ENCODE measurements around the gene WNT2B.
A peak's percentile ranks its signal among the peaks of the same experiment; 100 is the strongest.

The WNT2B gene

GRCh38 chr1:112496290-112496689, 12.5 kb upstream of the WNT2B start:
- H3K27ac ChIP-seq = no peak overlapping the region
- no peak for TF ChIP-seq CTCF (conservative IDR thresholded peaks at IDR 0.05)

- peak overlapping the region; percentile 80 for H3K27ac ChIP-seq
Measured at GRCh38 chr1:112501810-112502641, 6.7 kb upstream of the WNT2B start.

DNA sequence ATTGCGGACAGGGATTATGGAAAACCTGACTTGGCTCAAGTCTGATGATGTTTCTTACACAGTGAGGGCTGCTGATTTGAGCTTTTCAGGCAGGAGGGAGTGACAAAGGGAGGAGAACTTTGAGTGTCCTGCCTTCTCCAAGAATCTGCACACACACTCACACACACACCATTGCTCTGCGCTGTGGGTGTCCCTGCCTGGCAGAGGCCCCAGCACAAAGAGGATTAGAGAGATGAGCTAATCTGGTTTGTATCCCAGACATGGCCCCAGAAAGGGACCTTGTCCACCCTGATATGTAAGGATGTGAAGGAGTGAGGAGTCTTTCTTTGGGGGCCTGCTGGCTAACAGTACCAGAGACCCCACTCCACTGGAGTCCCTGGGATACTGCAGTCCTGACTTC, 5.9 kb upstream of the WNT2B start:
- H3K27ac ChIP-seq = peak overlapping the region; percentile 80; the same call in 1 of the 2 replicates
- TF ChIP-seq CTCF (conservative IDR thresholded peaks at IDR 0.05) = no peak

More at GRCh38 chr1:112501810-112502641, 6.7 kb upstream of the WNT2B start:
- TF ChIP-seq CTCF (conservative IDR thresholded peaks at IDR 0.05) = peak; percentile 82

- no peak for TF ChIP-seq CTCF (conservative IDR thresholded peaks at IDR 0.05)
Measured at GRCh38 chr1:112504001-112504660, 4.6 kb upstream of the WNT2B start.

GRCh38 chr1:112504661-112505399, 3.9 kb upstream of the WNT2B start:
- TF ChIP-seq CTCF (conservative IDR thresholded peaks at IDR 0.05) = no peak
- no peak overlapping the region for H3K27ac ChIP-seq

More at GRCh38 chr1:112504001-112504660, 4.6 kb upstream of the WNT2B start:
- H3K27ac ChIP-seq = no peak overlapping the region

GRCh38 chr1:112505400-112505785, 3.4 kb upstream of the WNT2B start:
- TF ChIP-seq CTCF (conservative IDR thresholded peaks at IDR 0.05) = no peak
- no peak overlapping the region for H3K27ac ChIP-seq

GRCh38 chr1:112505878-112506277, 2.9 kb upstream of the WNT2B start:
- TF ChIP-seq CTCF (conservative IDR thresholded peaks at IDR 0.05) = no peak

More at GRCh38 chr1:112505878-112506277, 2.9 kb upstream of the WNT2B start:
- H3K27ac ChIP-seq = no peak overlapping the region

Measured in VCaP (cell line).